AG04450 (cell line): ENCODE measurements around the gene HSD17B11. TPM values are rescaled to one million over a fixed set of nuclear protein-coding genes. Genes with fewer than 3 reads are reported as not detected.

Experiments
- CTCF ChIA-PET: fragments of 300-600, 350-600 bp; formaldehyde crosslinking; extraction: SDS; loops from one replicate; lab custom pipeline; 2022; ENCODE audit warnings: antibody characterized with exemption, inconsistent platforms; lab: Charles Lee
- POLR2A ChIA-PET: fragments of 350-600 bp; formaldehyde crosslinking; extraction: SDS; loops from one replicate; lab custom pipeline; 2021; ENCODE audit warnings: antibody characterized with exemption, inconsistent platforms; lab: Yijun Ruan, JAX
- DNase-seq: peaks from one replicate; pipeline ENCODE4 v3.0.0-alpha.2; 2011; ENCODE audit warnings: low read depth, low spot score
- H3K27ac ChIP-seq: one replicate; pipeline ENCODE4 v1.5.1; 2012; ENCODE audit warnings: low read depth, low read length, control low read depth
- H3K27me3 ChIP-seq: one replicate; pipeline ENCODE4 v1.6.0; 2012; ENCODE audit warnings: low read length; ENCODE audit not compliant: control insufficient read depth, insufficient read depth
- H3K4me3 ChIP-seq: 2 replicates; pipeline ENCODE4 v1.5.1; 2011; ENCODE audit warnings: mild to moderate bottlenecking, low read depth, low read length, control low read depth
- H3K9me3 ChIP-seq: 2 replicates; pipeline ENCODE4 v1.5.1; 2012; ENCODE audit warnings: low read length; ENCODE audit not compliant: control insufficient read depth, insufficient read depth
- CTCF ChIP-seq: IDR thresholded peaks from 2 replicates; pipeline ENCODE4 v1.5.1; 2011; ENCODE audit warnings: low read depth, low read length, control low read depth, inconsistent platforms
- polyA plus RNA-seq: library from polyadenylated mRNA; depleted of rRNA; stranded (reverse); fragments of >200 nt; gene quantifications from 2 replicates; pipeline ENCODE4 v1.2.3, GENCODE V29; 2011; rRNA removed
- small RNA-seq: library from RNA; depleted of rRNA; stranded (forward); fragments of <200 nt; gene quantifications from one replicate; pipeline ENCODE3, GENCODE V24; 2012; ENCODE audit warnings: low read depth; ENCODE audit not compliant: insufficient read length

The HSD17B11 gene
- polyA plus RNA-seq, 1 experiment = 49.7 TPM

- POLR2A ChIA-PET = no interaction called here
- no peaks in the 10 kb centered on the region for H3K27me3 ChIP-seq
- CTCF ChIA-PET = no interaction called here
- H3K27ac ChIP-seq = no peak overlapping the region
- TF ChIP-seq CTCF = no peak
- peaks cover 3% of the 10 kb centered on the region; the same call in 1 of the 2 replicates for H3K9me3 ChIP-seq
- H3K4me3 ChIP-seq = no peak overlapping the region
- no peak for DNase-seq
These were observed 104.0 kb downstream of the HSD17B11 start for GRCh38 chr4:87286970-87287369.

Small RNA genes lying within 50 kb of the gene (small RNA-seq; reads per million reads assigned to genes)
- gene MIR5705 (not detected), gene RN7SL681P (not detected)

Other genes with a start within 250 kb of the HSD17B11 start
- 6.3 and 9.0 TPM in 2 replicates for gene KLHL8, start 170.6 kb downstream of the HSD17B11 start, polyA plus RNA-seq
- 0.09 TPM in 1 of 2 replicates, not detected in the other for gene HSD17B13, start 68.3 kb downstream of the HSD17B11 start, polyA plus RNA-seq
- gene NUDT9, start 31.4 kb upstream of the HSD17B11 start, polyA plus RNA-seq = 22.9 and 31.4 TPM in 2 replicates
- gene SPARCL1, start 138.2 kb upstream of the HSD17B11 start, polyA plus RNA-seq = not detected in 2 replicates
- not detected in 2 replicates for gene DSPP, start 217.3 kb upstream of the HSD17B11 start, polyA plus RNA-seq